22Rv1 (cell line): ENCODE results near the gene ABCB6.

Experiments
- ZFX ChIP-seq: fragments of 450-650 bp; IDR thresholded peaks from 2 replicates; pipeline ENCODE4 v1.6.1; 2017; ENCODE audit warnings: antibody characterized with exemption, borderline replicate concordance
- TF ChIP-seq, protein P1 (sequence below): fragments of 450-650 bp; IDR thresholded peaks from 2 replicates; pipeline ENCODE4 v1.5.1; 2017; ENCODE audit warnings: mild to moderate bottlenecking

DNA sequence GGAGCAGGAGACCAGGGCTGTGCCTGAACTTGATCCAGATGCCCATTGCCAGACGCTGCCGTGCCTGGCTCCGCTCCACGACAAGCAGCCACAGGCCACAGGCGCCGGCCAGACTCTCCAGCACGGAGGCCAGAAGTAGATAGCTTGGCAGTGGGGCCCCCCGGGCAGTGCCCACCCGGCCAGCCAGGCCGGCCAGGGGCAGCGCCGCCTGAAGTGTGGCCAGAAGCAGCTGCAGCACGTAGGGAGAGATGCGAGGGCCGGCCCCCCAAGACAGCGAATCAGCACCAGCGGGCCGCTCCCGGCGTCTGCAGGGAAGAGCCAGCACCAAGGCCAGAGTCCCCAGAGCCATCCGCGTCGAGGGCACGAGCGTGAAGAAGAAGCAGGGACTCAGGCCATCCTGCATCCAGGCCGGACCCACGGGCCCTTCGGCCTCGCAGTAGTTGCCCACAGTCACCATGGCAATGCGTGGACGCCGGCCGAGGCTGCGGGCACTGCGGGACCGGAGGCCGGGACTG lies 484 bp downstream of the ABCB6 start:
- TF ChIP-seq, protein P1, sequence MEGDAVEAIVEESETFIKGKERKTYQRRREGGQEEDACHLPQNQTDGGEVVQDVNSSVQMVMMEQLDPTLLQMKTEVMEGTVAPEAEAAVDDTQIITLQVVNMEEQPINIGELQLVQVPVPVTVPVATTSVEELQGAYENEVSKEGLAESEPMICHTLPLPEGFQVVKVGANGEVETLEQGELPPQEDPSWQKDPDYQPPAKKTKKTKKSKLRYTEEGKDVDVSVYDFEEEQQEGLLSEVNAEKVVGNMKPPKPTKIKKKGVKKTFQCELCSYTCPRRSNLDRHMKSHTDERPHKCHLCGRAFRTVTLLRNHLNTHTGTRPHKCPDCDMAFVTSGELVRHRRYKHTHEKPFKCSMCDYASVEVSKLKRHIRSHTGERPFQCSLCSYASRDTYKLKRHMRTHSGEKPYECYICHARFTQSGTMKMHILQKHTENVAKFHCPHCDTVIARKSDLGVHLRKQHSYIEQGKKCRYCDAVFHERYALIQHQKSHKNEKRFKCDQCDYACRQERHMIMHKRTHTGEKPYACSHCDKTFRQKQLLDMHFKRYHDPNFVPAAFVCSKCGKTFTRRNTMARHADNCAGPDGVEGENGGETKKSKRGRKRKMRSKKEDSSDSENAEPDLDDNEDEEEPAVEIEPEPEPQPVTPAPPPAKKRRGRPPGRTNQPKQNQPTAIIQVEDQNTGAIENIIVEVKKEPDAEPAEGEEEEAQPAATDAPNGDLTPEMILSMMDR = no peak; the same call in 1 of the 2 replicates
- TF ChIP-seq ZFX = no peak
